COLO668 (cell line): Measurements from ENCODE around the gene FNTB.

Experiments used
- DNase-seq: peaks from one replicate; lab custom pipeline; 2025; ENCODE audit not compliant: unreplicated experiment; lab: John Stamatoyannopoulos, UW

Gene FNTB

DNA sequence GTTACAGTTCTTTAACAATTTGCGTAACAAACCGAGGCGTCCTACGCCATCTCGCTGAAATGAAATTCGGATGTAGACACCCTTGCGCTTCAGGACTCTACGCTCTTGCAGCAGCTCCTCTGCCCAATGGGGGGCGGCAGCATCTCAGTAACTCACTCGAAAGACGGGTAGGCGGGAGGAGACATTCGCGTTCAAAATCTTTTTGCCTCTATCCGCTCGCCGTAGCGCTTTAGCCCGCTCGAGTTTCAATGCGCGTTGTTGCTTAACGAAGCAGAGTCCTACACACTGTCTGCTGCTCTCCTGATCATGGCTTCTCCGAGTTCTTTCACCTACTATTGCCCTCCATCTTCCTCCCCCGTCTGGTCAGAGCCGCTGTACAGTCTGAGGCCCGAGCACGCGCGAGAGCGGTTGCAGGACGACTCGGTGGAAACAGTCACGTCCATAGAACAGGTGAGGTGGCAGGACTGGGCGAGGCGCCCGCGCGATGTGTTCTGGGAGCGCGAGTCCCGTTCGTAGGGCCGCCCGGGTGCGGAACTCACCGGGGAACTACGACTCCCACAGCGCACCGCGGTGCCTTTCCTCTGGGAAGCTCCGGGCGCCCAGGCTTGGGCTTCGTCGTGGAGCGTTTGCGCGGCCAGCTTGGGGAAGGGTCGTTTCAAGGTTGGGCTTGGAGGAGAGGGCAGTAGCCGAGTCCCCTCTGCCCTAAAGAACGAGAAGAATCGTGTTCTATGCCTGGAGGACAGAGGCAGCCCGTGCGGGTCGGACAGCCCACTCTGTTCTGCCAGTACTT lies at the start of gene FNTB:
Gene FNTB, plus strand, starts transcription at position 248 of the 790 bp plus-strand sequence. Its CDS starts 59 bp downstream, at position 307.
- peak; percentile 99 for DNase-seq

GRCh38 chr14:64937171-64937820 lies 49.4 kb upstream of the FNTB start:
- no peak for DNase-seq

DNA sequence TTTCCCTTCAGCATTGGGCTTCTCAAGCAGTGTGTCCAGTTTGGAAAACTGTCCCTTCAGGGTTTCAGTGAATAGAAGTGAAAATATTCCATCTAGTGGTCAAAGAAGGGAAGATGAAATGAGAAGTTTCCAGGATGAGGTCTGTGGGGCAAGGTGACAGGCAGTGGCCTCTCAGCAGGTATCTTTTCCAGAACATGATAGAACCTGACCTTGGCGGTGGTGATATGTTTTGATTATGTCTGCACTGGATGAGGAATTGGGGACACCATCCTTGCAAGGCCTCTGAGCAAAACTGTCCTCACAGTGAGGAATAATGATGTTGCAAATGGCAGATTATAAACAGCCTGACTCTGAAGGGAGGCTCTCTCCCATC lies 48.9 kb upstream of the FNTB start:
- no peak for DNase-seq

- DNase-seq = peak; percentile 79
Measured at GRCh38 chr14:64938972-64939816, 47.5 kb upstream of the FNTB start.

DNA sequence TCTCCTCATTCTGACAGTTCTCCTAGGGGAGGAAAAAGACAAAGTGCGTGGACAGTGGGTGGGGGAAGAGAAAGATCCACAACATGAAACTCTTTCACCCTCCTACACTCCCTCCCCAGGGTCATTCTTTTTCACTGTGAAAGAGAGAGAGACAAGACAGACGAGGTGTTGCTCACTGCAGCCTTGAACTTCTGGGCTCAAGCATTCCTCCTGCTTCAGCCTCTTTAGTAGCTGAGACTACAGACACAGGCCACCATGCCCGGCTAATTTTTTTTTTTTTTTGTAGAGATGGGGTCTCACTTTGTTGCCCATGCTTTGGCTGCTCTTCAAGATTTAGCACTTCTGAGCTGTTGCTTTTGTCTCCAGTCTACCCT lies 46.9 kb upstream of the FNTB start:
- DNase-seq = no peak

DNA sequence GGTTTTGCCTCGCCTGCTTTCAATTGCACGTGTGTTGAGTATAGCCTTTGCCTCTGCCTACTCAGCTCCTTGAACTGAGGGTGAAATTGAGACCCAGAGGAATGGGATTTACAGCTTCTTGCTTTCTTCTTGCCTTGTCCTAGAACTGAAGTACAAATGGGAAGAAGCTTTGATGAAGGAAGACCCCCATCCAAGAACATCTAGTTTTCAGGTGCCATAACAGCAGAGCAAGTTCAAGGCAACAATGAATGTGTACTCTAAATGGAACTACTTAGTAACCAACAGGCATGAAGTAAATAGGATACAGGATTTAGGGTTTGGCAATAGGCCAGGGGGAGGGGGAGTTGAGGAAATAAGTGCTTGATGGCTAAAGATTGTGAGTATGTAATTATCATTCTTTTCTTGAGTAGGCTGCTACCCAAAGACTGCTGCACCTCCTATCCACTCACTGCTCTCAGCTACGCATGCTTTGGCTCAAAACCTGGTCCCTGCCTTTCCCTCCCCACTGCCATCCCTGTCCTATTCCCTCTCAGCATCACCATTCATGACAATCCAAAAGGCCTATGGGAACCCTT lies 46.3 kb upstream of the FNTB start:
- no peak for DNase-seq

GRCh38 chr14:64942531-64943111 lies 44.1 kb upstream of the FNTB start, which contains the start of gene GPX2:
Gene GPX2, minus strand, starts transcription at chr14:64942745. Its CDS starts 19 bp downstream, at chr14:64942726.
- DNase-seq = peak; percentile 93

GRCh38 chr14:64943556-64943955 lies 43.1 kb upstream of the FNTB start:
- DNase-seq = no peak

GRCh38 chr14:64944041-64944440 lies 42.7 kb upstream of the FNTB start:
- DNase-seq = no peak

DNA sequence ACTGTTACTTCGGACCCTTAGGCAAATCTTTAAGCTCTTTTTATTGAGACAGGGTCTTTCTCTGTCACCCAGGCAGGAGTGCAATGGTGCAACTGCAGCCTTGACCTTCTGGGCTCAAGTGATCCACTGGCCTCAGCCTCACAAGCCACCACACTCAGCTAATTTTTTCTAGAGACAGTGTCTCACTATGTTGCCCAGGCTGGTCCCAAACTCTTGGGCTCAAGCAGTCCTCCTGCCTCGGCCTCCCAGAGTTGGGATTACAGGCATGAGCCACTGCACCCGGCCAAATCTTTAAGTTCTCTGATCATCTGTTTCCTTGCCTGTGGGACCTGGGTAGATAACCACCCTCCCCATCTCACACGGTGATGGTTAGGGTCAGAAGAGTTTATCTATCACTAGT lies 41.8 kb upstream of the FNTB start:
- no peak for DNase-seq

GRCh38 chr14:64945431-64946178 lies 41.1 kb upstream of the FNTB start:
- no peak for DNase-seq

DNA sequence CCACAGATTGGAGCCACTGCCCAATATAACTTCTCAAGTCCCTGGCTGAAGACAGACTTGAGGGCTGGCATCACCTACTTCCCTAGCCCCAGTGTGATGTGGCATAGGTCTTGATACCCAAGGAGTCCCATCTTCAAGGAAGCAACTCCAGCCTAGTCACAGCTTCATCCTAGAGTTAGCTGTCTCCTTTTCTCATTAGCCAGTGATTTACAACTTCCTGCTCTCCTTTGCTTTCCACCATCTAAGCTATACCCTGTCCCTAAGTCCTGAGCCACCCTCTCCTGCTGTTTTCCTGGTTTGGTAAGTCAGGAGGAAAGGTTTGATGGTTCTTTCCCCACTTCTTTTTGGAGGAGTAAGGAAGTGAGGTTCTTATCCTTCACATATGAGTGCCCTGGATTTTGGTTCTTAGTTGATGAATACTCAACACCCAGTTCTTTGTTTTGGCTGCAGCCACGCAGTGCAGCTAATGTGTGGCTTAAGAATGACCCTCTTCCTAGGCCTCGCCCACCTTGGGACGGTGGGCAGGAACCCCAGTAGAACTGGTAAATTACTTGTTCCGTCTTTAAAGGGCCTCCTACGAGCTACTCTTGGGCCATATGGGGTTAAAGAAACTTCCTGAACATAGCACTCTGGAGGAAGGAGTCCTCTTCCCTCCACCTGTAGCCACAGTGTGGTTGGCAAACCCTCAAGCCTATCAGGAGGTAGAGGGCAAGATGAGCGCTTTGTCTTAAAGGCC lies 40.2 kb upstream of the FNTB start:
- DNase-seq = no peak

DNA sequence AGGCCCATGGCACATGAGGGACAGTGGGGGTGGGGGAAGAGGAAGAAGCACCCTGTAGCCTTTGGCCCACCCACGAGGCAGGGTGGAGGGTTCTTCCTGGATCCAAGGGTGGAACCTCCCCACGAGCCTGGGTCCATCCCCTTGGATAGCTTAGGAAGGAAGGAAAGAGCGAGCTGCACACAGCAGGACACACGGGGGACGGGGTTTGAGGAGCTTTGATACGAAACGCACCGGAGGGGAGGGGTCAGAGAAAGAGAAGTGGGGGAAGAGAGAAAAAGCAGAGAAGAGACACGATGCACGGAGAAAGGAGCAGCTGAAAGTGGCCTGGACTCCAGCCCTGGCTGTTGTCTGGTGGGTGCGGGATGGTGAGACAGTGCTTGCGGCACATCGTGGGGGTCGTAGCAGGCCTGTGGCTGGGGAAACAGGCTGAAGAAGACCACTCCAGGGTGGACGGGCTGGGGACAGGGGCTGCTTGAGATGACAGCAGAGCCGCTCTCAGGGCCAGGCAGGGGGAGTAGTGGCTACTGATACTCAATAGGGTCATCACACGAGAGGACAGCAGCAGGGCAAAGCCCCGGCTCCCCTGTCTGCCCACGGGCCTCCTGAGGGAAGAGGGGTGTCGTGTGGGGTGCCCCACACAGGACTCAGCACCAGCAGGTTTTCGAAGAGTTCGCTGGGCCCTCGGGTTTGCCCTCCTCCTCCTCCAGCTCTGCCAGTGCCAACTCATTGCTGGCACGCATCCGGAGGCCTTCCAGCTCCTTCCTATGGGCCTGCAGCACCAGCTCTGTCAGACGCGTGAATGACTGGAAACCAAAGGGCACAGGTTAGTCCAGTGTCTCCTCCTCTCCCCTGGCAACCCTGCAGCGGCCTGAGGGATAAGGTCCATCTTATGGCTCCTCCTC lies 38.7 kb upstream of the FNTB start:
- no peak for DNase-seq

DNA sequence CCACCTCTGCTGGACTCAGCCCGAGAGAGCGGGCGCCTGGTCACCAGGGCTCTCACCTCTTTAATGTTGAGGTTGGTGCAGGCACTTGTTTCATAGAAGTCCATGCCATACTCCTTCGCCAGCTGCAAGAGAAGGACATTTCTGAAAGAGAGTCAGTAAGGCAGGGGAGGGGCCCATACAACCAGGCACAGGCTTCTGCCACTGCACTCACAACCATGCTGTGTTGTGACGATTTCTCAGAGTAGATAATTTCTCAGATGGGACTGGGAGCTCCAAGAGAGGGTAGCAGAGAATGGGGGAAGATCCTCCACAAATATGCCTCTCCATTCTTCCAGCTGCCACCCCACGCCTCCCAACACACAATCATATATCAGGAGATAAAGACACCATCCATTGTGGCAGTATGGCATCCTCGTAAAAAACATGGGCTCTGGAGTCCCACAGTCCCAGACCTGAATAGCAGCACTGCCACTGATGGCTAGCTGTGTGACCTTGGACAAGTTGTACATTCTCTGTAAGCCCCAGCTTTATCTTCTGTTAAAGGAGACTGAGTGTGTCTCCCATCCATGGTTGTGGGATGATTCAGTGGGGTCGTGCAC lies 38.0 kb upstream of the FNTB start:
- DNase-seq = no peak

DNA sequence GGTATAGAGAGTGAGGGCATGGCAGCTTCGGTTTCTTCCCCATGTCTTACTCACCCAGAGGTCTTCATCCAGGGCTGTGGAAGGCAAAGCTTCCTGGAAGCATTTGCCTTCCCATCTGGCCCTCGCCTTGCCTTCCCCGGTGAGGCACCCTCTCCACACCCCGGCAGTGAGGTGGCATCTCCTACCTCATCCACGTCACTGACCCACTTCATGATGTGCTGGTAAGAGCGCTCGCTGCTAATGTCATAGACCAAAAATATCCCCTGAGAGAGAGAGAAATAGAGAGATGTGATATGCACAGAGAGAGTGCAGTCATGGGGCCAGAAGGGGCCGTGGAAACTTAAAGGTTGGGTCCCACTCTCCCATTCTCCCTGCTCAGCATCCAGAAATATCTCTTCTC lies 35.8 kb upstream of the FNTB start:
- DNase-seq = no peak

DNA sequence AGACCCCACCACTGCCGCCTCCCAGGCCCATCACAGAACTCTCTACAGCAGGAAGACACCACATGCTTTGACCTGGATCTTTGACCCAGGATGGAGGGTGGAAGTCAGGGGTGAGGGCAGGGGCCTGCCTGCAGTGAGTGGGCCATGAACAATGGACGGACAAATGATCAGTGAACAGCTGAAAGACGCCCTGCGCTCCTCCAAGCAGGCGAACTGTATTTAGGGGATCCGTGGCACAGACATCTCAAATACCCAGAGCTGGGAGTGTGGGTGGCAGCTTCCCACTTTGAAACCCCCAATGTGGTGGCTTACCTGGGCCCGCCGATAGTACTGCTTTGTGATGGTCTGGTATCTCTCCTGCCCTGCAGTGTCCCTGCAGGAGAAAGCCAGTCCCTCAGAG lies 35.4 kb upstream of the FNTB start:
- no peak for DNase-seq

DNA sequence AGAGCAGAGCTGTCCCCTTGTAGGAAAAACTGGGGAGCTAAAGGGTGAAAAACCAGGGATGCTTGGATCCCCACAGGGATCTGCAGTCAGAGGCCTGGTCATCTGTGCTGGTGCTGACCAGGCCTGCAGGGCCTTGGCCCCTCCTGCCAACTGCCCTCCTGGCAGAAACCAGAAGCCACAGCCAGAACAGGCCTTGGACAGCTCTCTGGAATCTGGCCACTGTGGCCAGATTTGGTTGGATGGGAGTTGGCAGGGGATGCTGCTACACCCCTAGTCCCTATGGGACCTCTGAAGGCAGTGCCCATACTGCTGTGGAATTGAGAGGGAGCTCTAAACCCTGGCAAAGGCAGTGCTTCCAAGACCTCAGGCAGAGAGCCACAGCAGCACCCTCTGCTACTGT lies 35.0 kb upstream of the FNTB start:
- DNase-seq = no peak

DNA sequence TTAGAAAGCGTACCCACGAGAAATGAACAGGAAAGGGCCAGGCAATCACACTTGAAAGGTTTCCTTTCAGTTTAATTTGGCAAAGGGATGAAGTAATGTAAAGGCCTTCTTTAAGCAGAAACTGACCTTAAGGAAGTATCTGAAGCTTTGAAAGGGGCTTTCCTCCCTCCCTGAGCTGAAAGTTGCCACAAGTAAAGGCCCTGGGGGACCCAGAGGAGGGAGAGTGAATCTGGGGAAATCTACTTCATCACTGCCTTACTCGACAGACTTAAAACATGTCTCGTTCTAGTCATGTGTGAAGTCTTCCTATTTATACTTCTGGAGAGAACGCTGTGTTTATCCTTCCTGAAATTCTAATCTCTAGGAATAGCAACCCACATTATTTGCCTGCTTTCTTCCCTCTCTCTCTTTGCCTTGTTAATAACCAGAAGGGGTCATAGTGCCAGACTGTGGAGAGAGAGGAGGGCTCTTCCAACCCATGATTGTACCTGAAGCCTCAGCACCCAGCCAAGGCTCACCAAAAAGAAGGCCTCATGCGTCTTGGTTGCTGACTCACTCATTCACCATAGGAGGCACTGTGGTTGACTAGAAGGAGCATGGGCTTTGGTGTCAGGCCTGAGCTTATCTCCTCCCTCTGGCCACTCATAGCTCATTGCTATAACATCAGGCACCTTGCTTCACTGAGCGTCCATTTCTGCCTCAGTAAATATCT lies 33.9 kb upstream of the FNTB start:
- no peak for DNase-seq
